Measurements from ENCODE around the gene KIT. TPM values are rescaled to one million over a fixed set of nuclear protein-coding genes. Genes with fewer than 3 reads are reported as not detected.

KIT gene
- total and polyA plus RNA-seq, 7 donors, result 0.69 to 58.7 (median 31.0) TPM

GRCh38 chr4:54779476-54780148 is 121.9 kb downstream of the KIT start:
- Histone ChIP-seq H3K4me3 (no peak overlapping the region), H3K27ac (no peak overlapping the region), H3K36me3 (no peaks in the 10 kb centered on the region), H3K9me3 (no peaks in the 10 kb centered on the region), H3K4me1 (peaks cover 0 to 11% (median 0%) of the 10 kb centered on the region in 4 donors), H3K27me3 (no peaks in the 10 kb centered on the region)
- DNase-seq, result no peak
- 87 to 97% methylated on average over 2 of the region's 2 CpGs for WGBS, 2 donors
- intact Hi-C loops (cut with DNase I), result no loop called here
- no peak for TF ChIP-seq CTCF (IDR thresholded peaks at IDR 0.05)
- TF ChIP-seq POLR2A (IDR thresholded peaks at IDR 0.05), result no peak
- TF ChIP-seq POLR2AphosphoS5 (IDR thresholded peaks at IDR 0.05), result no peak
- no peak for TF ChIP-seq EP300 (IDR thresholded peaks at IDR 0.05)

GRCh38 chr4:54780149-54780495 is 122.4 kb downstream of the KIT start:
- Histone ChIP-seq H3K9me3 (no peaks in the 10 kb centered on the region), H3K4me1 (peaks cover 0 to 11% (median 0%) of the 10 kb centered on the region in 4 donors), H3K4me3 (no peak overlapping the region), H3K27ac (no peak overlapping the region), H3K36me3 (no peaks in the 10 kb centered on the region), H3K27me3 (no peaks in the 10 kb centered on the region)
- TF ChIP-seq CTCF (IDR thresholded peaks at IDR 0.05), result no peak
- no peak for TF ChIP-seq EP300 (IDR thresholded peaks at IDR 0.05)
- no peak for TF ChIP-seq POLR2AphosphoS5 (IDR thresholded peaks at IDR 0.05)
- no peak for TF ChIP-seq POLR2A (IDR thresholded peaks at IDR 0.05)
- DNase-seq, result no peak
- intact Hi-C loops (cut with DNase I), result no loop called here

- 36 to 62% methylated on average over 4 of the region's 4 CpGs for WGBS, 2 donors
- intact Hi-C loops (cut with DNase I), result no loop called here
- DNase-seq, result no peak
Measured at GRCh38 chr4:54781756-54782155, 124.0 kb downstream of the KIT start.

GRCh38 chr4:54783402-54784110 is 125.8 kb downstream of the KIT start:
- 80 to 87% methylated on average over 7 of the region's 7 CpGs for WGBS, 2 donors
- Histone ChIP-seq H3K9me3 (no peaks in the 10 kb centered on the region), H3K27ac (peak overlapping the region; percentile 43 to 69 (median 52)), H3K4me3 (no peak overlapping the region), H3K36me3 (no peaks in the 10 kb centered on the region), H3K4me1 (peaks cover 0 to 11% (median 0%) of the 10 kb centered on the region in 4 donors), H3K27me3 (no peaks in the 10 kb centered on the region)
- TF ChIP-seq POLR2AphosphoS5 (IDR thresholded peaks at IDR 0.05) (no peak), EP300 (IDR thresholded peaks at IDR 0.05) (no peak), CTCF (IDR thresholded peaks at IDR 0.05) (no peak), POLR2A (IDR thresholded peaks at IDR 0.05) (no peak)
- intact Hi-C loops (cut with DNase I), result no loop called here
- no peak for DNase-seq

More at GRCh38 chr4:54781756-54782155, 124.0 kb downstream of the KIT start:
- Histone ChIP-seq H3K27me3 (no peaks in the 10 kb centered on the region), H3K9me3 (no peaks in the 10 kb centered on the region), H3K4me3 (no peak overlapping the region), H3K27ac (peak overlapping the region in 2 of 4 donors; percentile 9 to 35), H3K36me3 (no peaks in the 10 kb centered on the region), H3K4me1 (peaks cover 0 to 11% (median 0%) of the 10 kb centered on the region in 4 donors)
- no peak for TF ChIP-seq CTCF (IDR thresholded peaks at IDR 0.05)
- no peak for TF ChIP-seq EP300 (IDR thresholded peaks at IDR 0.05)
- TF ChIP-seq POLR2AphosphoS5 (IDR thresholded peaks at IDR 0.05), result no peak
